ENCODE measurements around the gene FMOD.

Gene FMOD

GRCh38 chr1:203353486-203353885 lies 2.6 kb upstream of the FMOD start (continued):
- TF ChIP-seq ZNF513 (tag by site-specific recombination; IDR thresholded peaks at IDR 0.05) (no peak), ZNF311 (tag by site-specific recombination; IDR thresholded peaks at IDR 0.05; ENCODE audit: borderline replicate concordance) (no peak), ZNF600 (tag by site-specific recombination; IDR thresholded peaks at IDR 0.05) (no peak), KLF1 (tag by site-specific recombination; IDR thresholded peaks at IDR 0.05) (no peak)

GRCh38 chr1:203349773-203350524 lies 973 bp downstream of the FMOD start:
- no peak for TF ChIP-seq ZNF654 (tag by site-specific recombination; IDR thresholded peaks at IDR 0.05; ENCODE audit: low read depth)
- CTCF ChIA-PET: interaction anchor here (0.7 to 1.8 kb wide), 4 partner anchors 11 to 302 kb away, joined by 3 to 6 read pairs (median 4); no protein-coding TSS in a partner anchor
- H3K36me3 ChIP-seq (ENCODE audit: control insufficient read depth in 2 of 2, insufficient read depth in 1 of 2, low read length in 2 of 2): no peaks in the 10 kb centered on the region
- POLR2A ChIA-PET: no interaction called here
- H3K4me3 ChIP-seq (ENCODE audit: low read depth, low read length): no peak overlapping the region
- H3K27ac ChIP-seq (ENCODE audit: extremely low read depth, low read depth, low read length): no peak overlapping the region
- no peaks in the 10 kb centered on the region for H3K4me1 ChIP-seq (ENCODE audit: control insufficient read depth, insufficient read depth, low read length)
- H3K9me3 ChIP-seq (ENCODE audit: control insufficient read depth, insufficient read depth, low read depth, low read length): no peaks in the 10 kb centered on the region

- no peak overlapping the region for H3K27ac ChIP-seq (ENCODE audit: extremely low read depth, low read depth, low read length)
- POLR2A ChIA-PET: no interaction called here
- H3K4me3 ChIP-seq (ENCODE audit: low read depth, low read length): no peak overlapping the region
- no peaks in the 10 kb centered on the region for H3K9me3 ChIP-seq (ENCODE audit: control insufficient read depth, insufficient read depth, low read depth, low read length)
- H3K4me1 ChIP-seq (ENCODE audit: control insufficient read depth, insufficient read depth, low read length): no peaks in the 10 kb centered on the region
- TF ChIP-seq SCRT2 (tag by site-specific recombination; IDR thresholded peaks at IDR 0.05): peak; percentile 84
- TF ChIP-seq PBX3 (CRISPR knock-in tag; IDR thresholded peaks at IDR 0.05): no peak
- TF ChIP-seq GLIS1 (tag by site-specific recombination; IDR thresholded peaks at IDR 0.05): no peak
- no peak for TF ChIP-seq ZSCAN30 (tag by site-specific recombination; IDR thresholded peaks at IDR 0.05)
- no peak for TF ChIP-seq KLF17 (tag by site-specific recombination; IDR thresholded peaks at IDR 0.05)
- TF ChIP-seq SCRT1 (tag by site-specific recombination; IDR thresholded peaks at IDR 0.05; ENCODE audit: borderline replicate concordance): peak; percentile 82; the same call in 1 of the 2 replicates
- no peak for TF ChIP-seq KLF10 (tag by site-specific recombination; IDR thresholded peaks at IDR 0.05)
- TF ChIP-seq MEIS1 (CRISPR knock-in tag; IDR thresholded peaks at IDR 0.05; ENCODE audit: borderline replicate concordance): no peak
- H3K36me3 ChIP-seq (ENCODE audit: control insufficient read depth in 2 of 2, insufficient read depth in 1 of 2, low read length in 2 of 2): no peaks in the 10 kb centered on the region
- CTCF ChIA-PET: interaction anchor here (0.6 to 1.8 kb wide), 4 partner anchors 10 to 352 kb away, joined by 3 to 6 read pairs (median 4); no protein-coding TSS in a partner anchor
Measured at GRCh38 chr1:203349166-203349565, 1.8 kb downstream of the FMOD start.

- Histone ChIP-seq H3K36me3 (ENCODE audit: control insufficient read depth in 2 of 2, insufficient read depth in 1 of 2, low read length in 2 of 2) (no peaks in the 10 kb centered on the region), H3K4me3 (ENCODE audit: low read depth, low read length) (no peak overlapping the region), H3K9me3 (ENCODE audit: control insufficient read depth, insufficient read depth, low read depth, low read length) (no peaks in the 10 kb centered on the region), H3K4me1 (ENCODE audit: control insufficient read depth, insufficient read depth, low read length) (no peaks in the 10 kb centered on the region), H3K27ac (ENCODE audit: extremely low read depth, low read depth, low read length) (no peak overlapping the region)
- peak; percentile 34; the same call in 1 of the 2 replicates for TF ChIP-seq SCRT2 (tag by site-specific recombination; IDR thresholded peaks at IDR 0.05)
- no peak for TF ChIP-seq ZNF76 (tag by site-specific recombination; IDR thresholded peaks at IDR 0.05; ENCODE audit: borderline replicate concordance, low read depth)
- POLR2A ChIA-PET: no interaction called here
- CTCF ChIA-PET: interaction anchor here (0.5 to 16.4 kb wide), 8 partner anchors 10 to 356 kb away, joined by 3 to 371 read pairs (median 5); partner anchors contain the start of gene PRELP
Measured at GRCh38 chr1:203346769-203347102, 4.2 kb downstream of the FMOD start.
